Stimulated activated CD8-positive, alpha-beta memory T cell treated with anti-CD3 and anti-CD28 coated beads, Interleukin-15, amount 100 ng/mL, for 48 hours (primary cell): ENCODE measurements around the gene PCNT.

ENCODE experiments used
- DNase-seq, 2 donors: peaks; one replicate each; pipeline ENCODE4 v3.0.0-alpha.2; 2020; ENCODE audit warnings: low read depth in 2 of 2

Gene PCNT

DNA sequence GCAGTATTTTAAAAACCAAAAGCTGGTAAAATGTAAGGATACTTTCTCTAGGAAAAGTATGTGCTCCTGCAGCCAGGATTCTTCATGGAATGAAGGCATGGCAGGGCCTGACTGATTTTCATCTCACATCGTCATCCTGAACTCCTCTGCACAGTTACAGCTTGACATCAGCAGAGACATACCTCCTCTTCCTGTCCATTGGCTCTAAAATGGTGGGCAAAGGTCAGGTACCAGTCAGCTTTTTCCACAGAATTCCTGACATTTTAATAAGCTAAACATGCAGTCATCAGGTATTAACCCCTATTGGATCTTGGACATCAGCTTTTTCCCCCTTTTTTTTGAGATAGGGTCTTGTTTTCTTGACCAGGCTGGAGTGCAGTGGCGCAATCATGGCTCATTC, 5.8 kb downstream of the PCNT start:
- no peak for DNase-seq

GRCh38 chr21:46334351-46335140, 10.6 kb downstream of the PCNT start:
- no peak for DNase-seq

GRCh38 chr21:46336603-46337002, 12.6 kb downstream of the PCNT start:
- no peak for DNase-seq

- no peak for DNase-seq
These were observed 17.0 kb downstream of the PCNT start for GRCh38 chr21:46340998-46341397.

DNA sequence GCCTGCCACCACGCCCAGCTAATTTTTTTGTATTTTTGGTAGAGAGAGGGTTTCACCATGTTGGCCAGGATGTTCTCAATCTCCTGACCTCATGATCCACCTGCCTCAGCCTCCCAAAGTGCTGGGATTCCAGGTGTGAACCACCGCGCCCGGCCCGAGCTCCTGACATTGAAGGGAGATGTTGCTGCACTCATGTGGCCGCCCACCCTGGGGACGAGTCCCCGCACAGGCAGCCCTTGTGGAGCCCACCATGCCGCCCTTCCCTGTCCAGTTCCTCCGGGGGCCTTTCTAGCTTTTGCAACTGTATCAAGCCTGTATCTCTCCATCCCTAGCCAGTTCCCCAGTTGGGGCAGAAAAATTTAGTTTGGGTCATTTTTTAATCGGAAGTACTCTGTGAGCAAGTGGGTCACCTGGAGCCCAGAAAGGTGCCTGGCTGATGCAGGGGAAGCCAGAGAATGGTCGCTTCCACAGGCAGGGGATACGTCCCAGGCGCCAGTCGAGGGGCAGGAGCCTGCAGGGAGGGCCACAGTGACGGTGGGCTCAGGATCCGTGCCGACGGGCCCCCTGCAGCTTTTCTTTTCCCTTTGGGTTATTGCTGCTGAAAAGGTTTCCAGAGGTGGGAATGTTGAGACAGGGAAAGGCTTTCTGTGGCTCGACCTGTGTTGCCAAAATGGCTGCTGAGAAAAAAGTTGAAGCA, 20.4 kb downstream of the PCNT start:
- DNase-seq = no peak

- DNase-seq = no peak
These were observed 21.9 kb downstream of the PCNT start for GRCh38 chr21:46345861-46346260.

- DNase-seq = no peak
These were observed 22.6 kb downstream of the PCNT start for GRCh38 chr21:46346296-46347202.

- no peak for DNase-seq
These were observed 23.2 kb downstream of the PCNT start for GRCh38 chr21:46347203-46347550.

- DNase-seq = no peak
These were observed 23.9 kb downstream of the PCNT start for GRCh38 chr21:46347791-46348381.

GRCh38 chr21:46349134-46349760, 25.3 kb downstream of the PCNT start:
- no peak for DNase-seq

- no peak for DNase-seq
These were observed 26.6 kb downstream of the PCNT start for GRCh38 chr21:46350571-46350970.

DNA sequence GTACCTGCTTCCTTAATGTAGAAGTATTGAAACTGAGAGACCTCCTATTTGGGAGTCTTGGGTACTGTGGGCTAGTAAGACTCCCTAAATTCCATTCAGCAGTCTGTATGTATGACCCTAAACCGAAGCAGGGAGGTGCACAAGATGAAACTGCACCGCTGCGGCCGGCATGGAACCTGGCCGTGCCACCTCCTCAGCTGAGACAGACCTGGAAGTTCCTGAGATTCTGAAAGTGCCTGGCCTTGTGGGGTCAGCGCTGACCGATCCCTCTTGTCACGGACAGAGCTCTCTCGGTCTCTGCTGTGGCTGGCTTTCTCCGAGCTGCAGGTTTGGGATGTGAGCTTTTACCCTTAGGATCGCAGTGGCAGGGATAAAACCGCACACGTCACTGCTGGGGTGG, 27.0 kb downstream of the PCNT start:
- DNase-seq = no peak

- no peak for DNase-seq
These were observed 27.7 kb downstream of the PCNT start for GRCh38 chr21:46351476-46352163.

DNA sequence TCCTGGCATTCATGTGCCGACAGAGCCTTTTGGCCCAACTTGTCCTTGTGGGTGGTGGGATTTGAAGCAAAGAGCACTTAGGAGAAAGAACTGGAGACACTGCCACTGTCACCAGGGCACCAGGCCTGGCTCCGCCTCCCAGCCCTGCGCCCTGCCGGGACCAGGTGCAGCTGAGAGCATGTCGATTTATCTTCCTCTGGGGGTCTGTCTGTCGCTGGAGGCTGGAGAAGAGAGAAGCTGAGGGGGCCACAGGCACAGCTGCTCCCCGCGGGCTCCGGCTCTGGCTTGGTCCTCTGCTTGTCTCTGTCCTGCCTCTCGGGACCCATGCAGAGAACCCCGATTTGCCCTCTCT, 28.2 kb downstream of the PCNT start:
- no peak for DNase-seq

DNA sequence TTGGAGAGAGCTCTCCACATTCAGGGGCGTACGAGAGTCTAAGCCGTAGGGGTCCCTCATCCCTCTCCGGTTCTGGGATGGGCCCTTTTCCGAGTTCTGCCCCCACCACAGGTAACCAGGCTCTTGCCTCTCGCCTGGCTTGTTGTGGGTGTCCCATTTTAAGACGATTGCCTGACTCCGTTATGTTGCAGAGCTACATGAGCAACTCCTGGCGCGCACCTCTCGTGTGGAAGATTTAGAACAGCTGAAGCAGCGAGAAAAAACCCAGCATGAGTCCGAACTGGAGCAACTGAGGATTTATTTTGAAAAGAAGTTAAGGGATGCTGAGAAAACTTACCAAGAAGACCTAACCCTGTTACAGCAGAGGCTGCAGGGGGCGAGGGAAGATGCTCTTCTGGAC, 29.0 kb downstream of the PCNT start:
- DNase-seq = no peak

DNA sequence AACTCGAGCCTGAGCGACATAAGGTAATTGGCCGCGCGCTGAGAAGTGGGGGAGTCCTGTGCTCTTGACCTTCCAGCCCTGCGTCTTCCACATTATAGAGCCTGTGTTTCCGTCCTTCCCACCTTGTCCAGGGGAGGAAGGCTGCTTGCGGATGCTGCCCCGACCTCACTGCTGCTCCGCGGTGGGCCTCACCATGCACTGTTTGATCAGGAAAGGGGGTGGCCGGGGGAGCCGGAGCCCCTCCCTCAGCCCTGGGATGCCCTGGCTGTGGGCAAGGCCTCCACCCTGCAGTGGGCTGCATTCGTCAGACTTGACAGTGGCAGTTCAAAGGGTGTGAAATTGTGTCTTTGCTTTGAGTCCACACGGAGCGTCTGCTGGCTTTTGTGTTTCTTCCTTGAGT, 30.1 kb downstream of the PCNT start:
- DNase-seq = no peak

GRCh38 chr21:46354518-46354917, 30.6 kb downstream of the PCNT start:
- DNase-seq = no peak

- peak; percentile 11 to 13 for DNase-seq
These were observed 31.4 kb downstream of the PCNT start for GRCh38 chr21:46355161-46356004.

DNA sequence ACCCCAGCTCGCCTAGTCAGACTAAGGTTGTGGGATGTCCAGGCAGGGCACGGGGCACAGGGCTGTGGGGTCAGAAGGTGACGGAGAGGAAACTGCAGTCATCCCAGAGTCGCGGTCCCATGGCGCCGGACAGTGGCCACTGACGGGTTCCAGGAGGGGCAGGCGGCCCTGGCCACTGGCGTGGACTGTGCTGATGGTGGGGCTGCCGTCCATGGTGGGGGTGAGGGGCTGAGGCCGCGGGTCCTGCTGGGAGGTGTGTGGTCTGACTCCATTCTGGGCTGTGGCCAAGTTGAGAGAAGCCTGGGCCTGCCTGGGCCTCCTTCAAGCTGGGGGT, 32.0 kb downstream of the PCNT start:
- no peak for DNase-seq
